HG03378 (cell line): ENCODE results near the gene CLTA.
"Not testable (repeated sequence)": the region's sequence is repeated elsewhere in the genome, so short reads cannot be mapped to it uniquely, and the experiment has no call there.

Source experiments
- ATAC-seq: cut with Tn5 transposase; IDR thresholded peaks from one replicate; pipeline ENCODE4 v1.9.1; 2021; ENCODE audit warnings: mild to moderate bottlenecking, moderate library complexity; ENCODE audit not compliant: unreplicated experiment

The CLTA gene

DNA sequence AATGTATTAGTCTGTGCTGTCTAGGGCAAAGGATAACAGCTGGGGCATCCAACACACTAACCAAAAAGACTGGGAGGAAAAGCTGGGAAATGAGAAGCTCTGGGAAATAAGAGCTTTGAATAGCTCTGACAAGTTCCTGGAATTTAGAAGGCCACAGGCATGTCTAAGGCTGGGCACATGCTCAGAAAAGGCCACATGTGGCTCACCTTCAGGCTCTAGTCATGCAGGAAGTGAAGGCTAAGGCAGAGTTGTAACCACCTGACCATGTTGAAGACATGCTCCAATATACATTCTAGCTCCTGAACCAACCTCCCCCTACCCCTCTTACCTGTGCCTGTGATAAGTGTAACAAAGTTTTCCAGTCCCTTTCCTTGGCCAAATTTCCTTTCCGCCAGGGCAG, 31.7 kb downstream of the CLTA start:
- no peak for ATAC-seq

DNA sequence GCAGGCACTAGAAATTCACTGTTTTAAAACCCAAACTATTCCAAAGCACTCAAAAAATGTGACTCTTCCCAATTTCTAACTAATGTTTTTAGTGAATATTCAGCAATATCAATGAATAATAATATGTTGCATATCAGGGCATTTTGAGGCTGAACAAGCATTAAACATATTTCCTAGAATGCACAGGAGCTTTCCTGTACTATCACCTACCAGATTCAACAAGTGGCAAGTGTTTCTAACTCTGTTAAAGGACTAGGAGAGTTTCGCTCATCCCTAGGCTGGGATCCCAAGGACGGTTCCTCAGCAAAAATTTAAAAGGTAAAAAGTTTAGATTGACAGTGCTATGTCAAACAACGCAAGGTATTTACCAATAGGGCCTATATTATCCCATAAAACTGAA, 46.5 kb downstream of the CLTA start:
- ATAC-seq: no peak

DNA sequence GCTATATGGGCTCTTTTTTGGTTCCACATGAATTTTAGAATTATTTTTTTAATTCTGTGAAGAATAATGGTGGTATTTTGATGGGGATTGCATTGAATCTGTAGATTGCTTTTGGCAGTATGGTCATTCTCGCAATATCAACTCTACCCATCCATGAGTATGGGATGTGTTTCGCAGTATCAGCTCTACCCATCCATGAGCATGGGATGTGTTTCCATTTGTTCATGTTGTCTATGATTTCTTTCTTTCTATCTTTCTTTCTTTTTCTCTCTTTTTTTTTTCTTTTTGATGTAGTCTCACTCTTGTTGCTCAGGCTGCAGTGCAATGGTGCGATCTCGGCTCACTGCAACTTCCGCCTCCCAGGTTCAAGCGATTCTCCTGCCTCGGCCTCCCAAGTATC, 48.5 kb downstream of the CLTA start:
- ATAC-seq: not testable (repeated sequence)

DNA sequence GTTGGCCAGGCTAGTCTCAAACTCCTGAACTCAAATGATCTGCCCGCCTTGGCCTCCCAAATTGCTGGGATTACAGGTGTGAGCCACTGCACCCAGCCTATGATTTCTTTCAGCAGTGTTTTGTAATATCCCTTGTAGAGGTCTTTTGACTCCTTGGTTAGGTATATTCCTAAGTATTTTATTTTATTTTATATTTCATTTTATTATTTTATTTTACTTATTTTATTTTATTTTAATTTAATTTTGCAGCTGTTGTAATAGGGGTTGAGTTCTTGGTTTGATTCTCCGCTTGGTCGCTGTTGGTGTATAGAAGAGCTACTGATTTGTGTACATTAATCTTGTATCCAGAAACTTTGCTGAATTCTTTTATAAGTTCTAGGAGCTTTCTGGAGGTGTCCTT, 49.0 kb downstream of the CLTA start:
- ATAC-seq: not testable (repeated sequence)

DNA sequence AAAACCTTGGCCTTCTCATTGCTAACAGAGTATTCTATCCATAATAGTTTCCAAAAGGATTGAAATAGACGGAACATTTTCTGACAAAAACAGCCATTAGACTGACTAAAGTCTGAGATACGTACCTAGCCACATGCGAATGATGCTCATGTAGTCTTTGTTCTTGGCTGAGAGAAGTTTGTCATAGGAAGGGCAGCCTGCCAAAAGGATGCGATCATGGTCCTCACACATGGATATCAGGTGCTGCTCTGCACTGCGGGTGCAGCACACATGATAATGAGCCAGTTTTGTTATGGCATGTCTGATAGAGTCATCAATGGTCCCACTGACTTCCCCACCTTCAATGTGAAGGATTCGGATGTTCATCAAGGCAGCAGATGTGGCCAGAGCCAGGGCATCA, 55.2 kb downstream of the CLTA start:
- no peak for ATAC-seq

DNA sequence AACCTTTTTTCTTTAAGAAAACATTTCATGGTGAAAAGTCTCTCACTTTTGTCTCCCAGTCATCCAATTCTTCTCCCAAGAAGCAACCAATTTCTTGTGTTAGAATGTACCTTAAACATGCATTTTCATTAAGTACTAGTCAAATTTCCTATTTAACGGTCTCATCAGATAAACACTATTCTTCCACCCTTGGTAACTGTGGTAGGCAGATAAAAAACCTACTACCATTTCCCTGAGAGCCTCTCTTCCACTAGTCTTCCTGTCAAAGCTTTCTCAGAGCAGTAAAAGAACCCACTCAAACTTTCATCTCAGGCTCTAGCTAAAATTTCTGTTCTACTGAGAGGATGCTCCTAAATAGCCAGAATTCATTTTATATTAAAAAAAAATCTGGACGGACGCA, 56.6 kb downstream of the CLTA start:
- no peak for ATAC-seq

DNA sequence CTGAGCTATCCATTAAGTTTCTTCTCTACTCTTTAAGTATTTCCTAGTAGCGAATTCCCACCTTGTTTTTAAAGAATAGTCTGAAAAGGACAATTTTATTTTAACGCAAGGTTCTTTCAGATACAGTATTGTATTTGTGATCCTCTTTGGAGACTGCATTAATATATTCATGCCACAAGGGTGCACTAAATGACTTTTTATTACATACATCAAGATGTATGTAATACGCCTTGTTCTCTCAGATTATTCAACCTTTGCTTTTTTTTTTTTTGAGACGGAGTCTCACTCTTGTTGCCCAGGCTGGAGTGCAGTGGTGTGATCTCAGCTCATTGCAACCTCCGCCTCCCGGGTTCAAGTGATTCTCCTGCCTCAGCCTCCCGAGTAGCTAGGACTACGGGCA, 57.3 kb downstream of the CLTA start:
- not testable (repeated sequence) for ATAC-seq

DNA sequence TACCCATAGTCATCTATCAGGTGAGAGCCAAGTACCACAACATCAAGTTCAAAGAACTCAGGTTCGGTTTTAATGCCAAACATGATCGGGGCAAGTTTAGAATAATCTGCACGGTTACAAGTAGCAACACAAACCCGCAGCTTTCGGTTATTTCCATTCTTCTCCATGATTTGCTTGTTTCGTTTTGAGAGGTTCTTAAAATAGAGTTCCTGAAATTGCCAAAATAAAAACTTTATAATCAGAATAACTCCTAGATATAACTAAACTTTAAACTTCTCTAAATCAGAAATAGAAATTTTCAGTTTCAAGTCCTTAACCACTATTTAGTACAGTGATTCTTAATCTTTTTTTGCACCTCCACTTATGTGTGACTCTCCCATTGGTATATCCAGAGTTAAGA, 58.5 kb downstream of the CLTA start:
- ATAC-seq: no peak

DNA sequence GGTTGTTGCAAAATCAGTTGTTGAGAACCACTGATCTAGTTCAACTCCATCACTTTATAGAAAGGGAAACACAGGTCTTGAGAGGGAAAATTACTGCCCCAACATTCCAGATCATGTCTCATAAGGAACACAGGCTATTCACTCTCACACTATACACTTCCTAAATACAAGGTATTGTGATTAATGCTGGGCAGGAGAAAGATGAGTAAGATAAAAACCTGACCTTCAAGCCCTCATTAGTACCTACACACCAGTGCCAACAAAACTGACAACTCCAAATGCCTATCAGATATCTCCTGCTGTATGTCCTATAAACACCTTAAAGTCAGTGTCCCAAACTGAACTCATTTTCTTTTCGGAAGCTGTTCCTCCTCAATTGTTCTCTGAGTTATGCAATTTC, 59.4 kb downstream of the CLTA start:
- no peak for ATAC-seq

DNA sequence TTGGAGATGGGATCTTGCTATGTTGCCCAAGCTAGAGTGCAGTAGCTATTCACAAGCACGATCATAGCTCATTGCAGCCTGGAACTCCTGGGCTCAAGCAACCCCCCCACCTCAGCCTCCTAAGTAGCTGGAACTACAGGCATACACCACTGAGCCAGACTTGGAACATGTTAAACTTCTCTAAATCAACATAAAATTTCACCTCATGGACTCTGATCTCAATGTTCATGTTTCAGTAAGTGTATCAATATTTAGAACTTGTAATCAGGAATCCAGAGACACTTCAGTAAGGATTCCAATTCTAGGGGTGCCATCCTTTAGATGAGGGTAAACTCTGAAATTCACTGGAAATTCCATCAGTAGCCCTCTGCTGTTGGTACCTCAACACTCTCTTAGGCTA, 60.7 kb downstream of the CLTA start:
- no peak for ATAC-seq

DNA sequence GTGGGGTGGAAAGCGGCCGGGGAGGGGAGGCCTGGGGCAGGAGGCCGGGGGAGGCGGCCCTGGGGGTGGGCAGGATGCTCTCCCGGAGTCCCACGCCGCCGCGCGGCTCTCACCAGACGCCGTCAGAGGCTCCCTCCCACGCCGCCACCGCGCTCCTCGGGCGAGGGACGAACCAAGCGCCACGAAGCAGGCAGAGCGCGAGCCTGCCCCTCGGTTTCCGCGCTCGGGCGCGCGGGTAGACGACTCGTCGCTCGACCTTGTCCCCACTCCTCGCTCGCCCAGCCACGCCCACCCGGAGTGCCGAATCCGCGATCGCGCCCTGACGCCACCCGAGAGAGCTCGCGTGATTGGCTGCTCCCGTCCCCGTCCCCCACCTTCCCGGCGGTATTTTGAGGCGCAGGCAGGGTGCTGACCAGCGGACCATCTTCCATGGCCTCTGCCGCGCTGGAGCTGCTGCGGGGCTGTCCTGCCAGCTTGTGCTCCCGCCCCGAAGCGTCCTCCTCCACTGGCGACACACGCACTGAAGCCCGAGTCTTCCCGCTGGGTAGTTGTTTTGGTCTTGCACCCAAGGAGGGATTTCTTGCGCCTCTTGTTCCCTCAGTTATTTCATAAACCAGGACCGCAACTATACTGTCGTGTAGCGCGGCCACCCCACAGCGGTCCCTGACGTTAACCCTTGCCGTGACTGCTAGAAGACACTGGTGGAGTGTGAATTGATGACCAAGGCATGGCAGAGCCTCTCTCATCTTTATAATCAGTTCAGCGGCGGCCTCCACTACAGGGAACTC, 67.7 kb downstream of the CLTA start, which contains the start of gene GNE:
TSS of gene GNE (minus strand) at position 241 of the 788 bp plus-strand sequence. CDS start 9,093 bp downstream, outside the sequence.
- peak; percentile 81 for ATAC-seq

DNA sequence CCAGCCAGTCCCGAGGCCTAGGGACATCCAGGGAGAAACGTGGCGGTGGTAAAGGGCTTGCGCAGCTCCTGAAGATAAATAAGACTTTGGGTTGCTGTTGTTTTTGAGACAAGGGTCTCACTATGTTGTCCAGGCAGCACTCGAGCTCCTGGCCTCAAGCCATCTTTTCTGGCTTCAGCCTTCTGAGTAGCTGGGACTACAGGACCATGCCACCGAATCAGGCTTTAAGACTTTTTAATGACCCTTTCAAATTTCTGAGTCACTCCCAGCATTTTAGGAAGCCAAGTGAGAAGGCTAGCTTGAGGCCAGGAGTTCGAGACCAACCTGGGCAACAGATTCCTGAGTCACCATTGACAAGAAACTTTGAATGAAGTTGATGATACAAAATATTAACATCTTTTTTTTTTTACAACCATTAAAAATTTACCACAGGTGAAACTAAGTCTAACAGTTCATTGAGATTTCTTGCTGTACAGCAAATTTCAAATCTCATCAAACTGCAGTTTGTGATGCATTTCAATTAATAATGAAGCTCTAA, 68.3 kb downstream of the CLTA start:
- ATAC-seq: no peak
